Vagina (tissue), 2 donors: ENCODE results near the gene ASIC3.
"Not testable (repeated sequence)": the region's sequence is repeated elsewhere in the genome, so short reads cannot be mapped to it uniquely, and the experiment has no call there.

Experiments used
- POLR2A ChIP-seq, 2 donors: fragments of 450-650 bp; IDR thresholded peaks; one replicate each; pipeline ENCODE4 v1.6.1; 2017; ENCODE audit warnings: antibody characterized with exemption in 2 of 2, mild to moderate bottlenecking in 2 of 2, moderate library complexity in 2 of 2
- POLR2AphosphoS5 ChIP-seq, 2 donors: sonication (generic); formaldehyde crosslinking; IDR thresholded peaks; one replicate each; pipeline ENCODE4 v1.9.0; 2017; ENCODE audit warnings: antibody characterized with exemption in 2 of 2, mild to moderate bottlenecking in 2 of 2, low read depth in 1 of 2; ENCODE audit not compliant: insufficient read depth in 1 of 2
- TF ChIP-seq, protein P1 (sequence below), 3 experiments: fragments of 450-650 bp in 2 of 3; fragments of 200-600 bp in 1 of 3; sonication (generic) in 1 of 3; IDR thresholded peaks; one replicate each; pipeline ENCODE4 v1.5.1; 2017 to 2019; ENCODE audit warnings: antibody characterized with exemption in 3 of 3, mild to moderate bottlenecking in 2 of 3, moderate library complexity in 2 of 3

DNA sequence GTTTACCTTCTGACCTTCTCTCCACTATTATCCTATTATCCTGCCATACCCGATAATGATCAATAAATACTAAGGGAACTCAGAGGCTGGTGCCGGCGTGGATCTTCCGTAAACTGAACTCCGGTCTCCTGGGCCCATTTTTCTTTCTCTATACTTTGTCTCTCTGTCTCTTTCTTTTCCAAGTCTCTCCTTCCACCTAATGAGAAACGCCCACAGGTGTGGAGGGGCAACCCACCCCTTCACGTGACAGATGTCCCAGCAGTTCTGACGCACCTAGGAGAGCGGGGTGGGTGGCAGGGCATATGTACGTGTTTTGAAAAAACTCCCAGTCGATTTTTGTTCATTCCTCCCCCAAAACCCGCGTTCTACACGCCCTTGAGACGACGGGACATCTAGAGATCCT lies 20.6 kb upstream of the ASIC3 start:
- not testable (repeated sequence) for TF ChIP-seq POLR2A (IDR thresholded peaks at IDR 0.05); POLR2AphosphoS5 (IDR thresholded peaks at IDR 0.05; ENCODE audit: insufficient read depth in 1 of 2, low read depth in 1 of 2)
- TF ChIP-seq, protein P1, sequence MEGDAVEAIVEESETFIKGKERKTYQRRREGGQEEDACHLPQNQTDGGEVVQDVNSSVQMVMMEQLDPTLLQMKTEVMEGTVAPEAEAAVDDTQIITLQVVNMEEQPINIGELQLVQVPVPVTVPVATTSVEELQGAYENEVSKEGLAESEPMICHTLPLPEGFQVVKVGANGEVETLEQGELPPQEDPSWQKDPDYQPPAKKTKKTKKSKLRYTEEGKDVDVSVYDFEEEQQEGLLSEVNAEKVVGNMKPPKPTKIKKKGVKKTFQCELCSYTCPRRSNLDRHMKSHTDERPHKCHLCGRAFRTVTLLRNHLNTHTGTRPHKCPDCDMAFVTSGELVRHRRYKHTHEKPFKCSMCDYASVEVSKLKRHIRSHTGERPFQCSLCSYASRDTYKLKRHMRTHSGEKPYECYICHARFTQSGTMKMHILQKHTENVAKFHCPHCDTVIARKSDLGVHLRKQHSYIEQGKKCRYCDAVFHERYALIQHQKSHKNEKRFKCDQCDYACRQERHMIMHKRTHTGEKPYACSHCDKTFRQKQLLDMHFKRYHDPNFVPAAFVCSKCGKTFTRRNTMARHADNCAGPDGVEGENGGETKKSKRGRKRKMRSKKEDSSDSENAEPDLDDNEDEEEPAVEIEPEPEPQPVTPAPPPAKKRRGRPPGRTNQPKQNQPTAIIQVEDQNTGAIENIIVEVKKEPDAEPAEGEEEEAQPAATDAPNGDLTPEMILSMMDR (IDR thresholded peaks at IDR 0.05) = not testable (repeated sequence)
